HepG2 (cell line): ENCODE measurements around the gene C14orf132. TPM values are rescaled to one million over a fixed set of nuclear protein-coding genes. Genes with fewer than 3 reads are reported as not detected.

Experiments
- ATAC-seq: fragments of 200-7000 bp; cut with Tn5 transposase; 3 replicates; pipeline ENCODE4 v1.9.1; 2020; ENCODE audit warnings: mild to moderate bottlenecking, moderate library complexity
- BruUV-seq: library from RNA; stranded (reverse); fragments of 400-500 nt; replicated peaks from 2 replicates; lab custom pipeline; 2021; lab: Mats Ljungman, UMichigan
- CTCF ChIA-PET: fragments of 300-600 bp; formaldehyde crosslinking; extraction: SDS; loops from one replicate; lab custom pipeline; 2021; ENCODE audit warnings: low total read pairs, inconsistent platforms, low intra/inter-chr PET ratio; lab: Yijun Ruan, JAX
- POLR2A ChIA-PET: fragments of 350-600 bp; sonication (Branson Sonifier 250); formaldehyde crosslinking; loops from one replicate; lab custom pipeline; 2020; ENCODE audit warnings: antibody characterized with exemption, inconsistent platforms; lab: Yijun Ruan, JAX
- DNase-seq: peaks from one replicate; pipeline ENCODE4 v3.0.0-alpha.2; 2015; ENCODE audit warnings: low spot score
- FAIRE-seq: peaks from 3 replicates; lab custom pipeline; 2011; peaks lifted over from hg19 to GRCh38; lab: Jason Lieb, UNC
- H2AFZ ChIP-seq: one replicate; pipeline ENCODE4 v1.6.1; 2011; ENCODE audit warnings: low read length, inconsistent platforms
- H3K27ac ChIP-seq: fragments of 300-600 bp; 3 replicates; pipeline ENCODE4 v1.8.0; 2011; ENCODE audit warnings: mixed run types, mild to moderate bottlenecking, mixed read lengths, low read length, inconsistent platforms; ENCODE audit not compliant: insufficient read depth; ENCODE audit errors: extremely low read length
- H3K27me3 ChIP-seq, 2 experiments: fragments of 200-600 bp in 1 of 2; 2 replicates in 1 of 2; 3 replicates in 1 of 2; pipeline versions ENCODE4 v1.6.0 to v1.8.0; 2011; ENCODE audit warnings: low read length in 2 of 2, mild to moderate bottlenecking in 2 of 2, moderate library complexity in 2 of 2, inconsistent platforms in 1 of 2; ENCODE audit not compliant: insufficient read depth in 2 of 2, control insufficient read depth in 1 of 2
- H3K36me3 ChIP-seq, 2 experiments: fragments of 200-600 bp in 1 of 2; replicated peaks in 1 of 2; 2 replicates in 1 of 2; 3 replicates in 1 of 2; pipeline versions ENCODE4 v1.5.1 to v1.8.0; 2011; ENCODE audit warnings: low read length in 2 of 2, inconsistent platforms in 1 of 2; ENCODE audit not compliant: insufficient read depth in 2 of 2, control insufficient read depth in 1 of 2
- H3K4me1 ChIP-seq: 2 replicates; pipeline ENCODE4 v1.5.1; 2012; ENCODE audit warnings: low read length, inconsistent platforms; ENCODE audit not compliant: insufficient read depth
- H3K4me2 ChIP-seq: 2 replicates; pipeline ENCODE4 v1.6.0; 2011; ENCODE audit warnings: low read depth, low read length, inconsistent platforms
- H3K4me3 ChIP-seq, 3 experiments: fragments of 200-600 bp in 1 of 3; sonication (generic), shearing (Covaris generic) in 1 of 3; replicated peaks in 1 of 3; 2 replicates each; pipeline ENCODE4 v1.5.1; 2011 to 2016; ENCODE audit warnings: low read length in 3 of 3, inconsistent platforms in 2 of 3, low read depth in 2 of 3, mild to moderate bottlenecking in 2 of 3, control low read depth in 1 of 3, mixed read lengths in 1 of 3; ENCODE audit not compliant: insufficient read depth in 1 of 3
- H3K79me2 ChIP-seq: one replicate; pipeline ENCODE4 v1.6.1; 2011; ENCODE audit warnings: low read length, inconsistent platforms; ENCODE audit not compliant: insufficient read depth
- H3K9ac ChIP-seq: 2 replicates; pipeline ENCODE4 v1.6.0; 2011; ENCODE audit warnings: mild to moderate bottlenecking, low read depth, low read length, inconsistent platforms; ENCODE audit not compliant: insufficient read depth
- H3K9me3 ChIP-seq: 2 replicates; pipeline ENCODE4 v1.5.1; 2012; ENCODE audit warnings: mild to moderate bottlenecking, low read length
- H4K20me1 ChIP-seq: 2 replicates; pipeline ENCODE4 v1.6.0; 2011; ENCODE audit warnings: inconsistent platforms, mild to moderate bottlenecking, low read length, moderate library complexity; ENCODE audit not compliant: insufficient read depth
- ATM ChIP-seq: fragments of 450-650 bp; IDR thresholded peaks from 2 replicates; pipeline ENCODE4 v1.7.1; 2017; ENCODE audit warnings: mild to moderate bottlenecking, borderline replicate concordance
- RBFOX2 ChIP-seq: fragments of 200-400 bp; formaldehyde crosslinking; IDR thresholded peaks from 2 replicates; pipeline ENCODE4 v1.6.1; 2017; ENCODE audit warnings: low read depth, mild to moderate bottlenecking, low read length
- RBM39 ChIP-seq: fragments of 200-400 bp; formaldehyde crosslinking; IDR thresholded peaks from one replicate; pipeline ENCODE4 v1.6.1; 2018; ENCODE audit warnings: antibody characterized with exemption, mild to moderate bottlenecking, low read depth, low read length; ENCODE audit not compliant: poor library complexity, severe bottlenecking
- ZFP37 ChIP-seq: sonication (generic); formaldehyde crosslinking; IDR thresholded peaks from 2 replicates; pipeline ENCODE4 v1.4.0; 2020; ENCODE audit warnings: missing genetic modification reagents, borderline replicate concordance
- ZNF20 ChIP-seq: sonication (generic); formaldehyde crosslinking; IDR thresholded peaks from 2 replicates; pipeline ENCODE4 v1.4.0; 2020; ENCODE audit warnings: mild to moderate bottlenecking, moderate library complexity, missing genetic modification reagents
- ZNF639 ChIP-seq: conservative IDR thresholded peaks from 2 replicates; pipeline ENCODE4 v1.6.1; 2018; ENCODE audit warnings: missing genetic modification reagents
- ZSCAN5A ChIP-seq: sonication (generic); formaldehyde crosslinking; IDR thresholded peaks from 2 replicates; pipeline ENCODE4 v1.8.0; 2022; ENCODE audit warnings: mild to moderate bottlenecking, missing genetic modification reagents, borderline replicate concordance
- WGBS: methylation state at CpG from one replicate; pipeline ENCODE4 v1.1.6; 2017; ENCODE audit warnings: low lambda C conversion rate; 5-methylcytosine and 5-hydroxymethylcytosine counted together
- in situ Hi-C: cut with HindIII; loops from 2 replicates; pipeline ENCODE4 v1.10.0; 2017; ENCODE audit warnings: low pct_unique_long_range_greater_than_20kb; ENCODE audit not compliant: extremely low pct_ligation_motif_present
- intact Hi-C: fragments of 100-400 bp; cut with micrococcal nuclease; formaldehyde crosslinking; loops from one replicate; pipeline ENCODE4 v1.10.0; 2022; ENCODE audit not compliant: unreplicated experiment
- polyA plus RNA-seq, 8 experiments: library from polyadenylated mRNA; depleted of rRNA in 3 of 8; stranded (reverse) in 7 of 8; unstranded in 1 of 8; fragments of >200 nt; fragmentation: Illumina TruSeq in 4 of 8; extraction: Trizol in 4 of 8; gene quantifications; 2 replicates each; pipeline versions ENCODE4 v1.2.1 to v1.2.3, GENCODE V29; 2011 to 2016; ENCODE audit warnings: low read depth in 4 of 8, missing spikeins in 1 of 8, mixed read lengths in 1 of 8; ENCODE audit not compliant: insufficient read depth in 1 of 8
- total RNA-seq, 5 experiments: library from RNA; depleted of rRNA; stranded (reverse); fragments of >200 nt; fragmentation: Illumina TruSeq; extraction: Trizol; gene quantifications; 2 replicates each; pipeline ENCODE4 v1.2.3, GENCODE V29; 2016; ENCODE audit warnings: low read depth in 1 of 5
- TF ChIP-seq, protein P1 (sequence below): sonication (generic); formaldehyde crosslinking; IDR thresholded peaks from 2 replicates; pipeline ENCODE4 v1.4.0; 2020; ENCODE audit warnings: mild to moderate bottlenecking, missing genetic modification reagents

Gene C14orf132
- total and polyA plus RNA-seq, 2 of the 13 experiments (the other 11 are each of a cell fraction or from before 2014, with no cell fraction given) = 0.13 to 0.15 TPM

DNA sequence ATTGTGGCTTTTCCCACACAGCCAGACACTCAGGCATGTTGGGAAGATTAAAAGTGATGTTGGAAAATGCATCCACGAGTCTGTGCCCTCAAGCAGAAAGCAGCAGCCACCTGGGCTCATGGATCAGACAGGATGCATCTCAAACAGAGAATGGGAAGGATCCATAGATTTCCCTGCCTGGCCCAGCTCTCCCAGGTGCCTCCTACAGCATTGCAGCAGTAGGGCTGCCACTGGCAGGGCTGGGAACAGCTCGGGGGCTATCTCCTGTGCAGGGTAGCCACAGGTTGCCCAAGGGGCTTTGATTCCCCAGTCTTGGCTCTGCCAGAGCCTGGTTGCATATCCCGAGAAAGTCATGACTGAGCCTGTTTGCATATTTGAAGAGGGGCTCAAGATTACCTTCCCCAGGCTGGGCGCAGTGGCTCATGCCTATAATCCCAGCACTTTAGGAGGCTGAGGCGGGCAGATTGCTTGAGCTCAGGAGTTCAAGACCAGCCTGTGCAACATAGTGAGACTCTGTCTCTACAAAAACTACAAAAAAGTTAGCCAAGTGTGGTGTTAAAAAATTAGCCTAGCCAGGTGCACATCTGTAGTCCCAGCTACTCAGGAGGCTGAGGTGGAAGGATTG lies 19.5 kb downstream of the C14orf132 start:
- no peak for FAIRE-seq
- ChIA-PET POLR2A (no interaction called here), CTCF (no interaction called here)
- no peaks in the 10 kb centered on the region for H3K9me3 ChIP-seq
- no peak overlapping the region for H3K4me2 ChIP-seq
- no peaks in the 10 kb centered on the region for H3K4me1 ChIP-seq
- H3K27ac ChIP-seq = no peak overlapping the region
- H3K79me2 ChIP-seq = no peaks in the 10 kb centered on the region
- no peaks in the 10 kb centered on the region for H3K36me3 ChIP-seq
- H3K9ac ChIP-seq = no peak overlapping the region
- no peak for DNase-seq
- no peak for ATAC-seq
- in situ Hi-C loops (no loop called here), intact Hi-C loops (no loop called here)
- BruUV-seq = no TSS peak
- no peaks in the 10 kb centered on the region for H4K20me1 ChIP-seq
- WGBS = 17% methylated on average over 2 of the region's 5 CpGs
- H3K4me3 ChIP-seq = no peak overlapping the region
- TF ChIP-seq RBM39 (no peak), ZNF639 (no peak), ZFP37 (CRISPR knock-in tag) (no peak), RBFOX2 (no peak), ATM (no peak), ZNF20 (CRISPR knock-in tag) (no peak), ZSCAN5A (CRISPR knock-in tag) (no peak)
- TF ChIP-seq, protein P1, sequence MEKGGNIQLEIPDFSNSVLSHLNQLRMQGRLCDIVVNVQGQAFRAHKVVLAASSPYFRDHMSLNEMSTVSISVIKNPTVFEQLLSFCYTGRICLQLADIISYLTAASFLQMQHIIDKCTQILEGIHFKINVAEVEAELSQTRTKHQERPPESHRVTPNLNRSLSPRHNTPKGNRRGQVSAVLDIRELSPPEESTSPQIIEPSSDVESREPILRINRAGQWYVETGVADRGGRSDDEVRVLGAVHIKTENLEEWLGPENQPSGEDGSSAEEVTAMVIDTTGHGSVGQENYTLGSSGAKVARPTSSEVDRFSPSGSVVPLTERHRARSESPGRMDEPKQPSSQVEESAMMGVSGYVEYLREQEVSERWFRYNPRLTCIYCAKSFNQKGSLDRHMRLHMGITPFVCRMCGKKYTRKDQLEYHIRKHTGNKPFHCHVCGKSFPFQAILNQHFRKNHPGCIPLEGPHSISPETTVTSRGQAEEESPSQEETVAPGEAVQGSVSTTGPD (CRISPR knock-in tag) = no peak
- H3K27me3 ChIP-seq = peaks cover 0 to 7% of the 10 kb centered on the region in 2 experiments; a peak in 1 of 5 replicates
- no peak overlapping the region for H2AFZ ChIP-seq
